Measurements from ENCODE around the gene TSPAN14.

DNA sequence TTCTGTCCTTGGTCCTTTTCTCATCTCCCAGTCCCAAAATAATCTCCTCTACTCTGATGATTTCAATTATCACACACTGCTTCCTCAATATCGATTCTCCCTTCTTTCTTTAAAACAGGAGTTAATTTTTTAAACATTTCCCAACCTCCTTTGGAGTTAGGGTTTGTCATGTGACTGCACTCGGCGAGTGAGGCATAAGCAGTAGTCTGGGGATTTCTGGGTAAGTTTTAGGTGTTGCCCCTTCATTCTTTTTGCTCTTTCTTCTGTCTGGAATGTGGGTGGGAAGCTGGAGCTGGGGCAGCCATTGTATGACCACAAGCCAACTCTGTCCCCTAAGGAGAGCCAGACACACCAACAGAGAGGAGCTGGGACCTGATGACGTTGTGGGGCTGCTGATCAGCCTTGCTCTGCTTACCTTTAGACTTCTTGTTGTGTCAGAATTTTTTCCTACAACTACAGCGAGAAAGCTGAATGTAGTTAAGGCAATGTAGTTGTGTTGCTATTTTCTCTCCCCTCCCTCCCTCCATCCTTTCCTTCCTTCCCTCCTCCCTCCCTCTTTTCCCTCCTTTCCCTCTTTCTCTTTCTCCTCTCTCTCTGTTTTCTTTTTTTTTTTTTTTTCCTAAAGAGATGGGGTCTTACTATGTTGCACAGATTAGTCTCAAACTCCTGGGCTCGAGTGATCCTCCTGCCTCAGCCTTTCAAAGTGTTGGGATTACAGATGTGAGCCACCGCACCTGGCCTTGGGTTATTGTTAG is 6.5 kb upstream of the TSPAN14 start:
- TF ChIP-seq CTCF (conservative IDR thresholded peaks at IDR 0.05; ENCODE audit: low read depth in 2 of 2) = no peak
- TF ChIP-seq EZH2 (IDR thresholded peaks at IDR 0.05; ENCODE audit: low read depth, unreplicated experiment) = no peak
- TF ChIP-seq JUNB (IDR thresholded peaks at IDR 0.05; ENCODE audit: unreplicated experiment) = no peak
- no peak for TF ChIP-seq POLR2AphosphoS5 (IDR thresholded peaks at IDR 0.05; ENCODE audit: low read depth)
- no peak for TF ChIP-seq ETS1 (IDR thresholded peaks at IDR 0.05)
- TF ChIP-seq EZH2phosphoT487 (IDR thresholded peaks at IDR 0.05; ENCODE audit: unreplicated experiment) = no peak
- TF ChIP-seq, protein P1, sequence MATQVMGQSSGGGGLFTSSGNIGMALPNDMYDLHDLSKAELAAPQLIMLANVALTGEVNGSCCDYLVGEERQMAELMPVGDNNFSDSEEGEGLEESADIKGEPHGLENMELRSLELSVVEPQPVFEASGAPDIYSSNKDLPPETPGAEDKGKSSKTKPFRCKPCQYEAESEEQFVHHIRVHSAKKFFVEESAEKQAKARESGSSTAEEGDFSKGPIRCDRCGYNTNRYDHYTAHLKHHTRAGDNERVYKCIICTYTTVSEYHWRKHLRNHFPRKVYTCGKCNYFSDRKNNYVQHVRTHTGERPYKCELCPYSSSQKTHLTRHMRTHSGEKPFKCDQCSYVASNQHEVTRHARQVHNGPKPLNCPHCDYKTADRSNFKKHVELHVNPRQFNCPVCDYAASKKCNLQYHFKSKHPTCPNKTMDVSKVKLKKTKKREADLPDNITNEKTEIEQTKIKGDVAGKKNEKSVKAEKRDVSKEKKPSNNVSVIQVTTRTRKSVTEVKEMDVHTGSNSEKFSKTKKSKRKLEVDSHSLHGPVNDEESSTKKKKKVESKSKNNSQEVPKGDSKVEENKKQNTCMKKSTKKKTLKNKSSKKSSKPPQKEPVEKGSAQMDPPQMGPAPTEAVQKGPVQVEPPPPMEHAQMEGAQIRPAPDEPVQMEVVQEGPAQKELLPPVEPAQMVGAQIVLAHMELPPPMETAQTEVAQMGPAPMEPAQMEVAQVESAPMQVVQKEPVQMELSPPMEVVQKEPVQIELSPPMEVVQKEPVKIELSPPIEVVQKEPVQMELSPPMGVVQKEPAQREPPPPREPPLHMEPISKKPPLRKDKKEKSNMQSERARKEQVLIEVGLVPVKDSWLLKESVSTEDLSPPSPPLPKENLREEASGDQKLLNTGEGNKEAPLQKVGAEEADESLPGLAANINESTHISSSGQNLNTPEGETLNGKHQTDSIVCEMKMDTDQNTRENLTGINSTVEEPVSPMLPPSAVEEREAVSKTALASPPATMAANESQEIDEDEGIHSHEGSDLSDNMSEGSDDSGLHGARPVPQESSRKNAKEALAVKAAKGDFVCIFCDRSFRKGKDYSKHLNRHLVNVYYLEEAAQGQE (IDR thresholded peaks at IDR 0.05; ENCODE audit: unreplicated experiment) = no peak
- no peak for TF ChIP-seq CREB1 (CRISPR knock-in tag; IDR thresholded peaks at IDR 0.05; ENCODE audit: low read depth)
- no peak for TF ChIP-seq STAT1 (IDR thresholded peaks at IDR 0.05; ENCODE audit: unreplicated experiment)

All from GM23338 (cell line).